H1 (cell line): ENCODE results near the gene SLC37A1. TPM values are rescaled to one million over a fixed set of nuclear protein-coding genes. Genes with fewer than 3 reads are reported as not detected.

Source experiments
- CTCF ChIA-PET: fragments of 300-600 bp; sonication (Branson Sonifier 250); formaldehyde crosslinking; loops from one replicate; lab custom pipeline; 2021; ENCODE audit not compliant: partially characterized antibody; lab: Charles Lee
- POLR2A ChIA-PET: fragments of 300-600 bp; sonication (Branson Sonifier 250); formaldehyde crosslinking; loops from one replicate; lab custom pipeline; 2021; ENCODE audit warnings: inconsistent platforms; ENCODE audit not compliant: partially characterized antibody; lab: Charles Lee
- DNase-seq, 2 experiments: peaks; one replicate each; pipeline versions ENCODE4 v3.0.0 to v3.0.0-alpha.2; 2010 to 2022; ENCODE audit warnings: low spot score in 2 of 2, low read depth in 1 of 2, mixed read lengths in 1 of 2
- FAIRE-seq: peaks from 2 replicates; lab custom pipeline; 2011; peaks lifted over from hg19 to GRCh38; lab: Jason Lieb, UNC
- H2AFZ ChIP-seq: 2 replicates; pipeline ENCODE4 v1.8.1; 2012; ENCODE audit warnings: low read length, inconsistent platforms
- H2AK5ac ChIP-seq: 2 replicates; pipeline ENCODE4 v1.6.1; 2013; ENCODE audit warnings: low read depth, low read length
- H2BK120ac ChIP-seq: replicated peaks from 2 replicates; pipeline ENCODE3; 2013; ENCODE audit warnings: low read depth, low read length, inconsistent platforms
- H2BK12ac ChIP-seq: 2 replicates; pipeline ENCODE4 v1.6.1; 2013; ENCODE audit warnings: low read depth, low read length
- H2BK15ac ChIP-seq: 2 replicates; pipeline ENCODE4 v1.6.1; 2013; ENCODE audit warnings: low read length
- H2BK20ac ChIP-seq: 2 replicates; pipeline ENCODE4 v1.6.1; 2013; ENCODE audit warnings: low read length
- H2BK5ac ChIP-seq: 2 replicates; pipeline ENCODE4 v1.6.1; 2013; ENCODE audit warnings: low read depth, low read length
- H3K14ac ChIP-seq: 2 replicates; pipeline ENCODE4 v1.6.1; 2013; ENCODE audit warnings: inconsistent platforms; ENCODE audit not compliant: insufficient read length
- H3K18ac ChIP-seq: 2 replicates; pipeline ENCODE4 v1.6.1; 2013; ENCODE audit warnings: low read length; ENCODE audit errors: extremely low read depth
- H3K23ac ChIP-seq: 2 replicates; pipeline ENCODE4 v1.6.1; 2013; ENCODE audit warnings: inconsistent platforms; ENCODE audit not compliant: insufficient read length
- H3K23me2 ChIP-seq: 2 replicates; pipeline ENCODE4 v1.6.1; 2013; ENCODE audit warnings: low read depth, low read length
- H3K27ac ChIP-seq: 2 replicates; pipeline ENCODE4 v1.6.1; 2011; ENCODE audit warnings: low read depth, low read length, inconsistent platforms
- H3K27me3 ChIP-seq, 4 experiments: replicated peaks in 1 of 4; 1 replicate in 1 of 4; 2 replicates in 3 of 4; pipeline versions ENCODE4 v1.6.1 to v1.8.1; 2011 to 2013; ENCODE audit warnings: low read length in 3 of 4, mild to moderate bottlenecking in 3 of 4, inconsistent platforms in 2 of 4, mixed read lengths in 2 of 4, moderate library complexity in 1 of 4; ENCODE audit not compliant: control insufficient read depth in 3 of 4, insufficient read depth in 3 of 4; ENCODE audit errors: extremely low read depth in 1 of 4
- H3K36me3 ChIP-seq, 4 experiments: 2 replicates each; pipeline versions ENCODE4 v1.6.1 to v1.8.1; 2011 to 2013; ENCODE audit warnings: mild to moderate bottlenecking in 4 of 4, low read length in 3 of 4, moderate library complexity in 2 of 4, control low read depth in 1 of 4, inconsistent platforms in 1 of 4; ENCODE audit not compliant: insufficient read depth in 4 of 4, control insufficient read depth in 2 of 4
- H3K4ac ChIP-seq: replicated peaks from 2 replicates; pipeline ENCODE3; 2013; ENCODE audit warnings: low read length, low read depth, mixed read lengths, inconsistent platforms; ENCODE audit not compliant: insufficient read length
- H3K4me1 ChIP-seq, 4 experiments: replicated peaks in 1 of 4; 1 replicate in 1 of 4; 2 replicates in 3 of 4; pipeline versions ENCODE4 v1.6.1 to v1.8.1; 2011 to 2013; ENCODE audit warnings: low read length in 3 of 4, inconsistent platforms in 2 of 4, mixed read lengths in 1 of 4; ENCODE audit not compliant: insufficient read depth in 4 of 4, control insufficient read depth in 3 of 4
- H3K4me2 ChIP-seq, 2 experiments: 2 replicates each; pipeline versions ENCODE4 v1.6.1 to v1.8.1; 2011 to 2013; ENCODE audit warnings: low read depth in 2 of 2, low read length in 2 of 2, control low read depth in 1 of 2, inconsistent platforms in 1 of 2, mild to moderate bottlenecking in 1 of 2; ENCODE audit not compliant: insufficient read depth in 1 of 2
- H3K4me3 ChIP-seq, 4 experiments: fragments of 200-600, 300-600 bp in 1 of 4; sonication (generic), shearing (Covaris generic), sonication (Bioruptor Twin) in 1 of 4; 2 replicates each; pipeline versions ENCODE4 v1.5.1 to v1.8.1; 2011 to 2016; ENCODE audit warnings: low read length in 4 of 4, low read depth in 3 of 4, control low read depth in 2 of 4, inconsistent platforms in 2 of 4, mild to moderate bottlenecking in 2 of 4, mixed read lengths in 1 of 4, moderate library complexity in 1 of 4; ENCODE audit not compliant: insufficient read depth in 2 of 4; ENCODE audit errors: extremely low read depth in 1 of 4
- H3K56ac ChIP-seq: replicated peaks from 2 replicates; pipeline ENCODE3; 2013; ENCODE audit warnings: low read depth, mild to moderate bottlenecking, mixed read lengths, low read length, inconsistent platforms; ENCODE audit not compliant: insufficient read length
- H3K79me1 ChIP-seq: 2 replicates; pipeline ENCODE4 v1.6.1; 2013; ENCODE audit warnings: low read depth, low read length, control low read depth
- H3K79me2 ChIP-seq, 2 experiments: 2 replicates each; pipeline versions ENCODE4 v1.6.1 to v1.8.1; 2012 to 2013; ENCODE audit warnings: low read length in 2 of 2, mild to moderate bottlenecking in 2 of 2, inconsistent platforms in 1 of 2; ENCODE audit not compliant: insufficient read depth in 2 of 2, control insufficient read depth in 1 of 2
- H3K9ac ChIP-seq, 4 experiments: replicated peaks in 1 of 4; 1 replicate in 1 of 4; 2 replicates in 3 of 4; pipeline versions ENCODE4 v1.6.1 to v1.8.1; 2011 to 2013; ENCODE audit warnings: low read depth in 3 of 4, low read length in 3 of 4, control low read depth in 2 of 4, mild to moderate bottlenecking in 2 of 4, moderate library complexity in 2 of 4, inconsistent platforms in 1 of 4; ENCODE audit errors: extremely low read depth in 1 of 4
- H3K9me3 ChIP-seq, 2 experiments: 2 replicates each; pipeline versions ENCODE4 v1.6.1 to v1.8.1; 2012 to 2013; ENCODE audit warnings: mild to moderate bottlenecking in 2 of 2, moderate library complexity in 2 of 2, control low read depth in 1 of 2, inconsistent platforms in 1 of 2, low read depth in 1 of 2, low read length in 1 of 2, mixed read lengths in 1 of 2; ENCODE audit not compliant: insufficient read depth in 2 of 2
- H4K20me1 ChIP-seq, 2 experiments: replicated peaks in 1 of 2; 2 replicates each; pipeline versions ENCODE3 to v1.8.1; 2011 to 2013; ENCODE audit warnings: inconsistent platforms in 2 of 2, low read length in 2 of 2, mild to moderate bottlenecking in 1 of 2; ENCODE audit not compliant: insufficient read depth in 2 of 2, control insufficient read depth in 1 of 2
- H4K5ac ChIP-seq: 2 replicates; pipeline ENCODE4 v1.6.1; 2013; ENCODE audit warnings: low read length, low read depth, mixed read lengths, inconsistent platforms; ENCODE audit not compliant: insufficient read length
- H4K8ac ChIP-seq: 2 replicates; pipeline ENCODE4 v1.8.0; 2013; ENCODE audit warnings: mild to moderate bottlenecking, moderate library complexity, low read length, inconsistent platforms; ENCODE audit not compliant: insufficient read depth; ENCODE audit errors: extremely low read depth
- H4K91ac ChIP-seq: replicated peaks from 2 replicates; pipeline ENCODE3; 2013; ENCODE audit warnings: low read length, mixed read lengths, inconsistent platforms; ENCODE audit not compliant: insufficient read length
- CBX8 ChIP-seq: fragments of 300-800, 300-1000 bp; sonication (generic); IDR thresholded peaks from 2 replicates; pipeline ENCODE4 v1.7.1; 2016; ENCODE audit warnings: low read depth, low read length, borderline replicate concordance
- CEBPB ChIP-seq: IDR thresholded peaks from 2 replicates; pipeline ENCODE4 v1.6.1; 2012; ENCODE audit warnings: low read depth, low read length
- RAD21 ChIP-seq, 2 experiments: IDR thresholded peaks in 1 of 2; conservative IDR thresholded peaks in 1 of 2; 2 replicates each; pipeline ENCODE4 v1.6.1; 2011; ENCODE audit warnings: low read depth in 2 of 2, low read length in 2 of 2, improper control_type of control experiment in 1 of 2, inconsistent platforms in 1 of 2, mild to moderate bottlenecking in 1 of 2, moderate library complexity in 1 of 2
- SP2 ChIP-seq: IDR thresholded peaks from 2 replicates; pipeline ENCODE4 v1.6.1; 2012; ENCODE audit warnings: mild to moderate bottlenecking, low read length, inconsistent platforms
- WGBS, 2 experiments: shearing (Covaris generic) in 1 of 2; methylation state at CpG; one replicate each; pipeline versions ENCODE4 v1.1.6 to v1.1.7; 2013 to 2015; ENCODE audit warnings: low lambda C conversion rate in 2 of 2, mixed read lengths in 2 of 2, inconsistent platforms in 1 of 2, low coverage in 1 of 2, missing lambda C conversion rate in 1 of 2; ENCODE audit not compliant: insufficient replicate concordance in 2 of 2, insufficient coverage in 1 of 2, insufficient read length in 1 of 2; ENCODE audit errors: extremely low coverage in 1 of 2, missing lambda C conversion rate in 1 of 2; 5-methylcytosine and 5-hydroxymethylcytosine counted together
- polyA plus RNA-seq, 7 experiments: library from polyadenylated mRNA; depleted of rRNA in 3 of 7; stranded (reverse) in 5 of 7; unstranded in 2 of 7; fragments of >200 nt in 5 of 7; fragments of 200-250 nt in 2 of 7; gene quantifications; 1 replicate in 5 of 7; 2 replicates in 1 of 7; 4 replicates in 1 of 7; pipeline versions ENCODE4 v1.2.1 to v1.2.3, GENCODE V29; 2011 to 2013; ENCODE audit warnings: missing spikeins in 2 of 7, mixed read lengths in 2 of 7
- total RNA-seq: library from RNA; stranded (reverse); fragmentation: NEBNext Ultra II Directional; extraction: Animal tissue kit (Norgen Biotek cat#: 25700); gene quantifications from 2 replicates; pipeline ENCODE4 v1.2.1, GENCODE V29; 2021
- TF ChIP-seq, protein P1 (sequence below), 3 experiments: IDR thresholded peaks; 1 replicate in 2 of 3; 2 replicates in 1 of 3; pipeline versions ENCODE4 v1.5.1 to v1.6.1; 2011; ENCODE audit warnings: low read length in 3 of 3, mild to moderate bottlenecking in 3 of 3, inconsistent platforms in 2 of 3, low read depth in 1 of 3, moderate library complexity in 1 of 3; ENCODE audit not compliant: insufficient read depth in 1 of 3; ENCODE audit errors: control extremely low read depth in 1 of 3

The SLC37A1 gene
- total and polyA plus RNA-seq, 2 of the 8 experiments (the other 6 are each of a cell fraction or from before 2014, with no cell fraction given): 15.6 to 30.9 TPM

DNA sequence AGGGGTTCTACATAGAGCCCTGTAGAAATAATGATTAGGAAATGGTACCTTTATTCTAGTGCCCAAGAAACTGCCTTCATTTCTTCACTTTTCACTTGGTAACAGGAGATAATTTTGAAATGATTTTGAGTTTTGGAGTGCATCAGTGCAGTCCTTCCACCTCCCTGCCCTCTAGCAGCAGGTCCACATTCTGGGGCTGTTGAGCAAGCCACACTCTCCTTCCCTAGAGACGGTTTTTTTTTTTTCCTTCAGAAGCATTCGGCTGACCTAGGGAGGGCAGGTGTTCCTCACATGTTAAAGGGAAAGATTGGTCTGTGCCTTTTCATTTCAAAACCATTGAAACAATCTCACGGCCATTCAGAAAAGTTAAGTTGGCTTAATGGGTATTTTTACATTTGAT lies 39.8 kb downstream of the SLC37A1 start:
- H3K27me3 ChIP-seq: no peaks in the 10 kb centered on the region; a peak in 1 of 7 replicates
- H3K9ac ChIP-seq: no peak overlapping the region
- peak; percentile 62 for FAIRE-seq

More for the DNA sequence above, 39.8 kb downstream of the SLC37A1 start:
- H4K91ac ChIP-seq: no peak overlapping the region
- H3K56ac ChIP-seq: no peak overlapping the region
- no peak overlapping the region for H2BK15ac ChIP-seq
- no peaks in the 10 kb centered on the region for H4K20me1 ChIP-seq
- peaks cover 0 to 12% (median 0%) of the 10 kb centered on the region in 4 experiments; a peak in 2 of 8 replicates for H3K36me3 ChIP-seq
- no peak overlapping the region for H3K4me3 ChIP-seq
- H3K4me2 ChIP-seq: no peak overlapping the region
- H3K23ac ChIP-seq: no peak overlapping the region
- H2BK12ac ChIP-seq: no peak overlapping the region
- H2BK20ac ChIP-seq: no peak overlapping the region
- no peaks in the 10 kb centered on the region for H3K9me3 ChIP-seq
- no peak overlapping the region for H2BK5ac ChIP-seq
- no peak overlapping the region for H2BK120ac ChIP-seq
- no peak overlapping the region for H3K27ac ChIP-seq
- no peaks in the 10 kb centered on the region for H3K79me1 ChIP-seq
- 40% methylated on average over 3 of the region's 3 CpGs; no CpG with 5 or more reads in 1 of the 2 experiments for WGBS, 2 experiments
- no peak overlapping the region for H3K14ac ChIP-seq
- H3K4ac ChIP-seq: no peak overlapping the region
- H3K18ac ChIP-seq: no peak overlapping the region
- no peak overlapping the region for H2AK5ac ChIP-seq
- H3K4me1 ChIP-seq: peaks cover 0 to 5% (median 0%) of the 10 kb centered on the region in 4 experiments; a peak in 3 of 7 replicates
- no peak overlapping the region for H4K8ac ChIP-seq
- no peak for DNase-seq
- TF ChIP-seq RAD21 (IDR thresholded peaks at IDR 0.05 in 1 of 2, conservative IDR thresholded peaks at IDR 0.05 in 1 of 2; ENCODE audit: low read depth in 2 of 2, low read length in 2 of 2): peak in 1 of 2 experiments; percentile 33; a peak in 2 of 4 replicates
- TF ChIP-seq CBX8: no peak
- TF ChIP-seq, protein P1, sequence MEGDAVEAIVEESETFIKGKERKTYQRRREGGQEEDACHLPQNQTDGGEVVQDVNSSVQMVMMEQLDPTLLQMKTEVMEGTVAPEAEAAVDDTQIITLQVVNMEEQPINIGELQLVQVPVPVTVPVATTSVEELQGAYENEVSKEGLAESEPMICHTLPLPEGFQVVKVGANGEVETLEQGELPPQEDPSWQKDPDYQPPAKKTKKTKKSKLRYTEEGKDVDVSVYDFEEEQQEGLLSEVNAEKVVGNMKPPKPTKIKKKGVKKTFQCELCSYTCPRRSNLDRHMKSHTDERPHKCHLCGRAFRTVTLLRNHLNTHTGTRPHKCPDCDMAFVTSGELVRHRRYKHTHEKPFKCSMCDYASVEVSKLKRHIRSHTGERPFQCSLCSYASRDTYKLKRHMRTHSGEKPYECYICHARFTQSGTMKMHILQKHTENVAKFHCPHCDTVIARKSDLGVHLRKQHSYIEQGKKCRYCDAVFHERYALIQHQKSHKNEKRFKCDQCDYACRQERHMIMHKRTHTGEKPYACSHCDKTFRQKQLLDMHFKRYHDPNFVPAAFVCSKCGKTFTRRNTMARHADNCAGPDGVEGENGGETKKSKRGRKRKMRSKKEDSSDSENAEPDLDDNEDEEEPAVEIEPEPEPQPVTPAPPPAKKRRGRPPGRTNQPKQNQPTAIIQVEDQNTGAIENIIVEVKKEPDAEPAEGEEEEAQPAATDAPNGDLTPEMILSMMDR (IDR thresholded peaks at IDR 0.05; ENCODE audit: control extremely low read depth in 1 of 3, insufficient read depth in 1 of 3, low read depth in 1 of 3, low read length in 3 of 3): peak; percentile 42 to 68 (median 61); a peak in 3 of 4 replicates
- no peak for TF ChIP-seq SP2
- TF ChIP-seq CEBPB: 0 out of 2 replicates have a peak, but pooled peaks have one; percentile 49
- ChIA-PET CTCF (interaction anchor here (0.6 to 2.0 kb wide), 7 partner anchors 13 to 259 kb away, joined by 3 to 7 read pairs (median 3); no protein-coding TSS in a partner anchor), POLR2A (interaction anchor here (0.9 to 1.5 kb wide), 3 partner anchors 9 to 124 kb away, joined by 3 to 4 read pairs (median 4); no protein-coding TSS in a partner anchor)
- H3K79me2 ChIP-seq: no peaks in the 10 kb centered on the region
- no peak overlapping the region for H2AFZ ChIP-seq
- H4K5ac ChIP-seq: no peak overlapping the region
- H3K23me2 ChIP-seq: no peaks in the 10 kb centered on the region
